ENCODE data around the gene TMPRSS2.

TMPRSS2 gene

DNA sequence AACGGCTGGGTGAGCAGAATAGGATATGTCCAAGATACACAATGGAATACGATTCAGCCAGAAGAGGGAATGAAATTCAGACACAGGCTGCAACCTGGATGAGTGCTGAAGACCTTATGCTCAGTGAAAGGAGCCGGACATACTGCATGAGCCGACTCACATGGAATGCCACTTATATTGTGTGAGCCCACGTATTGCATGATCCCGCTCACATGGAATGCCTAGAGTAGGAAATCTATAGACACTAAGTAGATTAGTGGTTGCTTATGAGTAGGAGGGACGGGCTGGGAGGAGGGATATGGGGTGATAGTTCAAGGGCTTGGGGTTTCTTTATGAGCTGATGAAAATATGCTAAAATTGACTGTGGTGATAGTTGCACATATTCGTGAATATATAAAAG lies 26.8 kb downstream of the TMPRSS2 start:
- peak; percentile 24 for DNase-seq (ENCODE audit: low spot score)

DNA sequence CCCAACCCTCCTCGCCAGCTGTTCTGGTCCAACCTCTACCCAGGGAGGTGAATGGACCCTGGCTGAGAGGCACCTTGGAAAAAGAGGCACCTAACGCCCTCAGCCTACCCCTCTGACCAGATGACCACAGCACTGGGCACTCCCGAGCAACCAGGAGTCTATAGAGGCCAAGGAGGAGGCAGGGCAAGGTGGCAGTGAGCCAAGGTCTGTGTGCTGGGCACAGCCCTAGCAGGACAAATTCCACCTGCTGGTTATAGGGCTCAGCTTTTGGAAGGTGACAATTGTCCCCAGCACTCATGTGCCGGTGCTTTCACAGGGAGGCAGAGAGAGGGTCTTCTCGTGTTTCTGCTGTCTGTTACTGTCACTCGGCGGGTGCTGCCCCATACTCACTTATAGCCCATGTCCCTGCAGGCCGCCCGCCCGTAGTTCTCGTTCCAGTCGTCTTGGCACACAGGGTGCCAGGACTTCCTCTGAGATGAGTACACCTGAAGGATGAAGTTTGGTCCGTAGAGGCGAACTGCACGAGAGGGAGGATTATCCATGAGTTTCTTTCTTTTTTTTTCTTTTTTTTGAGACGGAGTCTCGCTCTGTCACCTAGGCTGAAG lies 27.8 kb downstream of the TMPRSS2 start:
- no peak for DNase-seq (ENCODE audit: low spot score)

DNA sequence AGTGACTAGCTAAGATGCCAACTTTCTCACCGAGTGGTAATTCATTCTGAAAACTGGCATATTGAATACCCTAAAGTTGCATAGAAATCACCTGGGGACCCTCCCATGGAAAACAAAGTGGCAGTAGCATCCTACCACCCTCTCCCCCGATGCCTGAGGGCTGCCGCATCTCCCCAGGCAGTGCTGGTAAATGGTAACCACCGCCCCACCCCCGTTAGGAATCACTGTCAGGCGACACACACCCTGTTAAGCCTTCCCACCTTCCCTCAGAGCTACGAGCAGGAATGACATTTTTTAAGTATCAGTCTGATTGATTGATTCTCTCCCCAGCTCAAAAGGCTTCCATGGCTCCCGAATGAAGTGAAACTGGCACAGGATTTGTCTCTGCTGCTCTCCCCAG lies 28.3 kb downstream of the TMPRSS2 start:
- no peak for DNase-seq (ENCODE audit: low spot score)

DNA sequence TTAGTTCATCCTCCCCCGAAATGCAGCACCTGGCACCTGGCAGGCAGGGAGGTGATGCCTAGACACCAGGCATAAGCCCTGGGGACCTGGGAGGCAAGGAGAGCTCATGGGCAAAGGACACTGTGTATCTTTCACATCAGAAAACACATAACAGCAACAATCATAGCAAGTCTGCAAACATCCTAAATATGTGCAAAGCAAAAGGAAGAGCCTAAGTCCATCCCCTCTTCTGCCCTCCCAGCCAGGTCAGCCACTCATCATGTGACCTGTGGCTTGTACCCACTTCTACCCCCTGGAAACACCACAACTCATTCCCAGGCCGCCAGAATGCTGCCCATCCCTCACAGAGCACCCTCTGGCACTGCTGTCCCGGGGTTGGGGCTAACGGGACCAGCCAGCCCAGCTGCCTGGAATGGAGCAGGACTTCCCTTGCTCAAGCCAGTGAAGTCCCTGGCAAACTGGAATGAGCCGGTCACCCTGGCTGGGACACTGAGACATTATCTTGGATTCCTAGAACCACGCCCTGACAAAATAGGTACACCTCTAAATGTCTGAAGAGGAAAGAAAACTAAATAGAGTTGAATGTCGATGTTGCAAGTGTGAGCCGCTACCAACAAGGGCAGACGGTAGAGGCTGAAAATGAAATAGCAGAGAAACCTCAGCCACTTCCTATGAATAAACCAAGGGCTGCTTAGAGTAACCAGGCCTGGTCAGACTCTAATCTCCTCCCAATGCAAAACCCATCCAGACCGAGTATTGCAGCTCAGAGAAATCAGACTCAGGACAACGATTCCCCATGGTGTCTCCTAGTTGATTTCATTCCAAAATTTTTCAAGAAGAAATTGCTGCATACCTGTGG lies 29.4 kb downstream of the TMPRSS2 start:
- DNase-seq (ENCODE audit: low spot score) = no peak

DNA sequence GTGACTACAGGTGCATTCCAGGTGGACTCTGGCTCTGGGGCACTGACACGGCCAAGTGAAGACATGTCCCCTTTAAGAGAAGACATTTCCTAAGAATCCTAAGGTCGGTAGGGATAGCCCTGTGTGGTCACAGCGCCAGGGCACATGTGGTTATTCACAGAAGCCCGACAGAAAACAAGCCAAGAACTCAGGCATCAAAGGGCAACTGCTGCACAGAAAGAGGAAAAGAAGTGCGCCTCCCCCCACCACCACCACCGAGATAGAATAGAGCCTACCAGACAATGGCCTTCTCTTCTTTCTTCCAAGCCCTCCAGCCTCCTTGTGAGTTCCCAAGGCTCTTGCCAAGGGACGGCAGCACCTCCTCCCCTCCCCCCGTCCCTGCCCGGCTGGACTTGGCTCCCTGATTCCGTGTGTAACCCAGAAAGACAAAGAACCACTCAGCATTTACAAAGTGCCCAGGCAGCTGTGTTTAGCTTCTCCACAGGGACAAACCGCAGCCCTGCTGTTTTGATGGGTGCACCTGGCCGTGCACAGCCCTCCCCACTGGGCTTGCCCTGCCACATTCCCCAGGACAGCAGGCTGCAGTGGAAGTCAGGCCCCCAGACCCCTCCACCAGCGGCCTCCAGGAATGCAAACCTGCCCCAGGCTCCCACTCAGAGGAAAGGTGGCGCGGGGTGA lies 30.2 kb downstream of the TMPRSS2 start:
- no peak for DNase-seq (ENCODE audit: low spot score)

DNA sequence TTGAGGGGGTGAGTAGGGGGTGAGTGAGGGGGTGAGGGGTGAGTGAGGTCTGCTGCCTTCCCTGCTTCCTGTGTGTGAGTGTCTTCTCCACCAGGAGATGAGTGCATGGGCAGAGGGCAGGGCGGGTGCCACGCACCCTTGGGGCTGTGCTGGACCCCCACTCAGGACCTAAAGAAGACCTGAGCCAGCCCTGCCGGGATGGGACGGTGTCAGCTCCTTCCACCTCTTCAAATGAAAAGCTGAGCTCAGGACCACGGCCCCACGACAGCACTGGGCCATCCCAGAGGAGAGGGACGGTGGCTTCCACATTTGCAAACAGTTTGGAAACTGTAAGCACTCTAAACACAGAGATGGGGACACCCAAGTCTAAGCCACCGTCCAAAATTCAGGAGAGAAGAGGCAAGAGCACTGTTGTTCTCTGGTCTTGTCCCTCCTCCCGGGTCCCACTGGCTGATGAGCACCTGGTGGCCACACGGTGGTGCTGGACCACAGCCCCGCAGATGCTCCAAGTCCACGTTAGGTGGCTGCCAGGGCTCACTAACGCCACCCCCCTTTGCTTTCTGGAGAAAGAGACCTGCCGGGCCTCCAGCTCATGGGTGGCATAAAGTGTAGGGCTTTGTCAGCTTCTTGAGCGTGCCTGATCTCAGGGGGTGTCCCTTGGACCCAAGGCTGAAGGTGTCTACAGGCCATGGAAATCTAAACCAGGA lies 32.1 kb downstream of the TMPRSS2 start:
- DNase-seq (ENCODE audit: low spot score) = no peak

DNA sequence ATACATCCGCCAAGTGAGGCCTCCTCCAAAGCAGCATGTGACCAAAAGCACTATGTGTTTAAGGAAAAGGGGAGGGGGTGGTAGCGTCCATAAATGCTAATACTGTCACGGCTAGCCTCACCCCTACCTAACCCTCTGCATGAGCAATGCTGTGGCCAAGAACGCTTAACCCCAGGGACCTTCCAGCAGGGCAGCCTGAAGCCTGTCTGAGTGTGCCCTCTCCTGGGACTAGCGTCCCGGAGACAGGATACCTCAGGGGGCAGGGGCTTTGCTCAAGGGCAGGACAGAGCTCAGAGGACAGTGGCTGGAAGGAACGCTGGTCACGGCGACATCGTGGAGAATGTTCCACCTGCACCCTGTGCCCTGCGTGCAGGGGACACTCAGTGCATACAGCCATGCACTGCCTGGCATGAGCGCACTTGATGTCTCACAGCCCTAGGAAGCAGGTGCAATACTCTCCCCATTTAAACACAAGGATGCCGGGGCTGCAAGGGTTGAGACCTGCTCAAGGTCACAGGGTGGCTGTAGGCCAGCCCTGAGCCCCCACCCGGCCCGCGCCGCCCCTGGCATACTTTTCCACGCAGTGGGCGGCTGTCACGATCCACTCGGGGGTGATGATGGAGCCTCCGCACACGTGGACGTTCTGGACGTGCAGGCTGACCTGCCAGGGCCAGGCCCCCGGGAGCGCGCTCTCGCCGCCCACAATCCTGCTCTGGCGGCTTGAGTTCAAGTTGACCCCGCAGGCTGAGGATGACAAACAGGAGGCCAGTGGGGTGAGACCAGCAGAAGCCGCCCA lies 35.0 kb downstream of the TMPRSS2 start:
- DNase-seq (ENCODE audit: low spot score) = no peak

DNA sequence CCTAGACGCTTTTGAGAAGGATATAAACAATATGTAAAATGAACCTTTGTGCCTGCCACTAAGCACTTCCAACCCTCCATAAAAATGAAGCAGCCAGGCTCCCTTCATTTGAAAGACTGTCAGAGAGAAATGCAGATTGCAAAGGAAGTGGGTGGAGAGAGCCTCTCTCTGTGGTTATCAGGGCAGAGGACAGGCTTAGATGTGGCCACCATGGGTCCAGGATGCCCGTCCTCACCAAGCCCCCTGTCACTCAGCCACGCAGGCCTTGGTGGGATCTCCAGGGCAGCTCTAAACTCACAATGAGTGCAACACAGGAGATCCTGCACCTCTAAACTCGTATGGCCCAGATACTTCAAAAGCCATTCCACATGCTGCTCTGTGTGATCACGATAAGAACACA lies 37.9 kb downstream of the TMPRSS2 start:
- no peak for DNase-seq (ENCODE audit: low spot score)

DNA sequence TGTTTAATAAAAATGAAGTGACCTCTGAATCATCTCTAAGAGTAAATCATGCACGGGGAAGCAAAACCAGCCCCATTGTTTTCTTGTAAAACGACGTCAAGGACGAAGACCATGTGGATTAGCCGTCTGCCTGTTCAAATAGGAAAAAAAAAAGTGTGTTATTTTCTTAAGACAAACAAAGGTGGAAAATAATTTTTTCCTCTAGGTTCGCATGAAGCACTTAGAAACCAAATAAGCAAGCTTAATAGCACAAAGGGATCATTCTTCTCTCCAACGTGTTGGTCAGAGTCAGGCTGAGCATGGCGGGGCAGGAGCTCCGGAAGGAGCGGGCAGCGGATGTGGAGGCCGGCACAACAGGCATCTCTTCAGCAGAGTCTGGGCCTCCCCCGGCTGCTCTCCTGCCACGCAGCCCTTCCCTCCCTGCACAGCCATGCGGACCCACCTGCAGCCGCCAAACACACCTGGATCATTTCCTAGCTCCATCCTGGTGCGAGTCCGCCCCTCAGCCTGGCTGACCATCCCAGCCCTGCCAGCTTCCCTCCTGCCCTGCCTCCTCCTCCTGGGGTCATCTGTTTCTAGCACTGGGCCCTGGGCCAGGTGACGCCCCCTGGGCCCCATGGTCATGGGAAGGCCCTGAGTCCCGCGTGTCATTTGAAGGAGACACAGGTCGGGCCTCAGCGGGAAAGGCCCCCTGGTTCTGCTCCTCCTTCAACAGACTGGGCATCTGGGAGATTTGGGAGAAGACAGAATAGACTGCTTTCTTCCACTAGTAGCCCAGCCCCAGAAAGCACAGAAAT lies 41.7 kb downstream of the TMPRSS2 start:
- no peak for DNase-seq (ENCODE audit: low spot score)

DNA sequence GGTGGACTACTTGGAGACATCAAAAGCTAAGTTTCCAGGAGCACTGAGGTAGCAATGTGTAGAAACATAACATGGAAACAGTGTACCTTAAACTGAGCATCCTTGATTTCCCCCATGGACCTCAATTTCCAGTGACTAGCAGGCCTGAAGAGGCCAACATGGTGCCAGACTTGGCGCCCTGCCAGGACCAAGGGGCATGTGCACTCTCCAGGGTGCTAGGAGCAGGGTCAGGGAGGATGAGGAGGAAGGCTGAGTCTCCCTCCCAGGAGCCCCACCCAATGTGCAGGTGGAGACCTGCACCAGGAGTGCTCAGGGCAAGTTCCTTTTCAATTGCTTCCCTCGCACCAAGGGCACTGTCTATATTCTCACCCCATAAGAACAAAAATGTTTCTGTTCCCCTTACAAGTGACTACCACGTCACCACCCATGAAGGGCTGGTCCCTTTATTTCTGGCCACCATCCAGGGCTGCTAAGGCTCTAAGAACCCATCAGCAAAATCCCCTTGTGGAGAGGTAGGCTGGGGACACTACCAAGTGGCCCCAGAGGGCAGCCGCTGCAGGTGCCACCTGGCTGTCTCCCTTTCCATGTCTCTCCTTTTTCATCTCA lies 42.7 kb downstream of the TMPRSS2 start:
- no peak for DNase-seq (ENCODE audit: low spot score)

DNA sequence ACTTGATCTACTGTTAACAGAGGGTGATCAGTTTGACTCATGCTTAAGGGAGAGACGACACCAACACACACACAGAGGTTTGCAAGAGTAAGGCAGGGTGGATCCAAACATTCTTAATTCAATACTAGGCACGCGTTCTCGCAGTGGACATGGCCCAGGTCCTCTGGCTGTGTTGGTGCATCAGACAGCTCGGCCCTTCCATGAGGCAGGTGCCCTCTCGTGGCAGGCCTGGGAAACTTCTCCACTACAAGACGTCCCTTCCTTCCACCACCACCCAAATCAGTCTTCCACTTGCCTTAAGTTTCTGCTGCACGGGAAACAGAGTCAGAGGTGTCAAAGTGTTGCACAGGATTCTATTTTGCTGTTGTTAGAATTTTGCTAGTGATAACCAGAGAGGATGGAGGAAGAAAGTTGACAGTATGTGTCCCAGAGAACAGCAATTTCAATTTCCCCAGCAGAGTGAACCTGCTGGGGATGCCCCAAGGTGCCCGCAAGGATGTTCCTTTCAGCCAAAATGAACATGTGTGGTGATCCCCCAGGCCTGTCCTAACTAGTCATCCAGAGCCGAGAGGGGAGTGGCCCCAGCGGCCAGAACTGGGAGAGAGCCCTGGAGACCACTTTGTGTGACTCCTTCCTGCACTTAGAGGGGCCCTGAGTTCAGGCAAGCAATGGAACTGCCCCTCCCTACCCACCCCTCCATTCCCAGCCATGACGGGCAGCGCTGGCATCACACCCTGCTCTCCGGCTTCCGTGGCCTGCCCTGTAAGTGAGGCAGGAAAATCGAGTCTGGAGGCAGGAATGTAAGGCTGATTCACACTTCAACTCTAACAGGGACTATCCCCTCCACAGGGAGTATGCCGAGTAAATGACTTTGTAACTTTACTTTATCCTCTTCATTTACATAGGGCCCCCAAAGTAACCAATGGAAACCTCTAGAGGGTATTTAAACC lies 47.1 kb downstream of the TMPRSS2 start:
- peak; percentile 91 for DNase-seq (ENCODE audit: low spot score)

DNA sequence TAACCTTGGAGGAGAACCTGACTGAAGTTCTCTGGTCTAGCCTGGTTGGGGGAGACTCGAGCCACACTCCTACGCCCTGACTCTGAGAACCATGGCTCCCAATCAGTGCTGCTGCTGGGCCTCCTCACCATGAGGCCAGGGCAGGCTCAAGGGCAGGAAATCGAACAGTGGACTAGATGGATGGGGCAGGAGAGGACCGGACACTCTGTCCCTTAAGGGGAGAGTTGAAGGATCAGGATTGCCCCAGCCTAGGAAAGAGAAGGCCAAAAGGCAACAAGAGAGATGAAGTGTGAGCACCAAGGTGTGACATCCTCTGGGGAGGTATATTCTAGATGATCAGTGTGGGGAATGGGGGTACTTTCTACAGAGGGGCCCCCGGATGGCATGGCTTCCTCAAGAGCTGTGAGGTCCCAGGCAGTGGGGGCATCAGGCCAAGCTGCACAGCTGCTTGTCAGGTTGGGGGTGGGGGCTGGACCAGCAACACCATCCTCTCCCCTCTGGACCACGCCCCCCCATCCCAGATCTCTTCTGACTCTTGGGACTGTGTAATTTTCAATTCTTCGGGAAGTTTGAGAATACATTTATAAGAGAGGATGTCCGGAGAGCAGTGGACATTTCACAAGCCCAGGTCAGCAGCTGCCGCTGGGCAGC lies 47.9 kb downstream of the TMPRSS2 start:
- no peak for DNase-seq (ENCODE audit: low spot score)

DNA sequence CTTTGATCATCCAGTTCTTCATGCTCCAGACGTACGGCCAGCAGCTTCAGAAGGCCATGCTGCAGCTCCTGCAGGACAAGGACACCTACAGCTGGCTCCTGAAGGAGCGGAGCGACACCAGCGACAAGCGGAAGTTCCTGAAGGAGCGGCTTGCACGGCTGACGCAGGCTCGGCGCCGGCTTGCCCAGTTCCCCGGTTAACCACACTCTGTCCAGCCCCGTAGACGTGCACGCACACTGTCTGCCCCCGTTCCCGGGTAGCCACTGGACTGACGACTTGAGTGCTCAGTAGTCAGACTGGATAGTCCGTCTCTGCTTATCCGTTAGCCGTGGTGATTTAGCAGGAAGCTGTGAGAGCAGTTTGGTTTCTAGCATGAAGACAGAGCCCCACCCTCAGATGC lies 49.4 kb downstream of the TMPRSS2 start:
- DNase-seq (ENCODE audit: low spot score) = no peak

DNA sequence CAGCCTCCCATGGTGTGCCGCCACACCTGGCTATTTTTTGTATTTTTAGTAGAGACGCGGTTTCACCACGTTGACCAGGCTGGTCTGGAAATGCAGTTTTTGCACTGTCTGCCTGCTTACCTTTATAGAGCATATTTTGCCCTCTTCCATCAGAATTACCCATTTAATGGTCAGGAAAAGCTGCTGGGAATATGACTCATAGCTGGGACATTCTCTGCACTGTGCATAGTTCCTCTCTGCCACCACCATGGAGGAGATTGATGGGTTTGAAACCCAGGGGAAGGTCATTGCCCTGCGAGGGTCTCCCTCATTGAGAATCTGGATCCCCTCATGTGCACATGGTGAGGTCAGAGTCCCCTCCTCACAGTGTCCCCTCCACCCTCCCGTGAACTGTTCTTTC lies 49.8 kb downstream of the TMPRSS2 start:
- DNase-seq (ENCODE audit: low spot score) = peak; percentile 47

DNA sequence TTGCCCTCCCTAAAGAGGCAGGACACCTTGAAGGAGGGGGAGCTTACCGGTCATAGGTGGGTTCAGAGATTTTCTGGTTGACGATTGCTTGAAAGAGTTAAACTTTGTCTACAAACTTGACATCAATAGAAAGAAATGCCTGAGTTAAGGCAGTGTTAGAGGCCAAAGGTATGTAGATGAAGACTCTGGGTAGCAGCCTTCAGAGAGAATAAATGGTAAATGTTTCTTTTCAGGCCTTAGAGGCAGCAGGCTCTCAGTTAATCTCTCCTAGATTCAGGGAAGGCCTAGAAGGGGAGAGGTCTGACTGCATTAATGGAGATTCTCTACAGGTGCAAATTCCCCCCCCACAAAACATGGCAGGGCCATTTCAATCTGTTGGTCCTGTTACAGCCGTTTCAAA lies 54.2 kb downstream of the TMPRSS2 start:
- DNase-seq (ENCODE audit: low spot score) = no peak

DNA sequence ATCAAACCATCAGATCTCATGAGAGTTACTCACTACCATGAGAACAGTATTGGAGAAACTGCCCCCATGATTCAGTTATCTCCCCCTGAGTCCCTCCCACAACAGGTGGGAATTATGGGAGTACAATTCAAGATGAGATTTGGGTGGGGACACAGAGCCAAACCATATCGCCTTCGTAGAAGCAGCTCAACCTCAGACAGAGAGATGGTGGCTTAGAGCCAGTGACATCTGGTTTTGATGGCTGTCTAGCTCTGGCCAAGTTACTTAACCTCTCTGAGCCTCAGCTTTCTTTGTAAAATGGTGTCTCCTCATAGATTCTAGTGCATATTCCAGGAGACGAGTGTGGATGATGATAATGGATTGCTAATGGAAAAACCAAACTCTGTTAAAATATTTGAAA lies 54.8 kb downstream of the TMPRSS2 start:
- DNase-seq (ENCODE audit: low spot score) = no peak

DNA sequence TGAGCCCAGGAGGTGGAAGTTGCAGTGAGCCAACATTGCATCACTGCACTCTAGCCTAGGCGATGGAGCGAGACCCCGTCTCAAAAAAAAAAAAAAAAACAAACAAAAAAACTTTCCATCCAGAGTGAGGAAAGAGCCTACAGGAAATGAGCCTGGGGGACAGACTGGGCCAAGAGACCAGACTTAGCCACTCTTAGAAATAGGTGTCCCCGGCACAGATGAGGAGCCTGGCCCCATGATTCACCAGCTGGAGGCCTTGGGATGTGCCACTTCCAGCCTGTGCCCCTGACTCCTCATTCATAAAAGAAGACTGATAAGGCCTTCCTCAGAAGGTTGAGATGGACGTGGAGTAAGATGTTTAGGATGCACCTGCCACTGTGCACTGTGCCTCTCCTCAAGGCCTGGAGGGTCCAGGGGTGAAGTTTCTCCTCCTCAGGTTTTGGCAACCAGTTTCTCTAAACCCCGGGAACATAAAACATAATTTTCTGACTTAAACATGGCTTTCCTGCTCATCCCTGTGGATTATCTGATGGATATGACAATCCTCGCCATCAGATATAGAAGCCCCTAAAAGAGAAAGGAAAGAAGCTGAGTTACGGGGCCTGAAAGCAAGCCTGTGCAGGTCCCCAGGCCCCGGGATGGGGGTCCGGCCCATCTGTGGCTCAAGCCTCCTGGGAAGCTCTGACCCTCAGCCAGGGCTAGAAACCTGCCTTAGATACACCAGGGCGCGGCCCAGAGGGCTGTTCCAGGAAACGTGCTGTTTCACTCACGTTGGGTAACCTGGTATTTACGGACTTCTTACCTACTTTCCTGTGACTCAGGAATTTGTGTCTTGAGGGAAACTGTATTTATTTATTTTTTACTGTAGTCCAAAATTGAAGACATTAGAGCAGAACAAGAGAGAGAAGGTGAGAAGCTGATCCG lies 55.9 kb downstream of the TMPRSS2 start:
- DNase-seq (ENCODE audit: low spot score) = no peak

DNA sequence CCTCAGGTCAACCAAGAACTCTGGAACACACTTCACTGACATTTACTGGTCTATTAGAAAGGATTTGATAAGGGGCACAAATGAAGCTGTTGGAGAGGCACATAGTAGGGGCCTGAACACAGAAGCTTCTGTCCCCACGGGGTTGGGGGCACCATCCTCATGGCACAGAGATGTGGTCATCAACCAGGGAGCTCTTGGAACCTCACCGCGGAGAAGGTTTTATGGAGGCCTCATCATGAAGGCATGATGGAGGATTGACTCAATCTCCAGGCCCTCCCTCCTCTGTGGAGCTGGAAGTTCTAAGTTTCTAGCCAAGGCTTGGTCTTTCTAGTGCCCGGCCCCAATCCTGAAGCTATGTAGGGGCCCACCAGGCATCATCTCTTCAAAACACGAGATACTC lies 58.3 kb downstream of the TMPRSS2 start:
- no peak for DNase-seq (ENCODE audit: low spot score)
